Kidney glomerular epithelial cell (primary cell): Measurements from ENCODE around the gene UNG.

Experiments used
- DNase-seq: peaks from one replicate; lab custom pipeline; 2025; lab: John Stamatoyannopoulos, UW

UNG gene

DNA sequence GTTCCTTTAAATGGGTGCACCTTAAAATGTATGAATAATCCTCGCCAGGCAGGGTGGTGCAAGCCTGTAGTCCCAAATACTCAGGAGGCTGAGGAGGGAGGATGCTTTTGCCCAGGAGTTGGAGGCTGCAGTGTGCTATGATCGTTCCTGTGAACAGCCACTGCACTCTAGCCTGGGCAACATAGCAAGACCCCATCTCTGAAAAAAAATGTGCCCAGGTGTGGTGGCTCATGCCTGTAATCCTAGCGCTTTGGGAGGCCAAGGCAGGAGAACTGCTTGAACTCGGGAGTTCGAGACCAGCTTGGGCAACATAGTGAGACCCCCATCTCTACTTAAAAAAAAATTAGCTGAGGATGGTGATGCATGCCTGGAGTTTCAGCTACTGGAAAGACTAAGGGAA, 58.6 kb downstream of the UNG start:
- no peak for DNase-seq

DNA sequence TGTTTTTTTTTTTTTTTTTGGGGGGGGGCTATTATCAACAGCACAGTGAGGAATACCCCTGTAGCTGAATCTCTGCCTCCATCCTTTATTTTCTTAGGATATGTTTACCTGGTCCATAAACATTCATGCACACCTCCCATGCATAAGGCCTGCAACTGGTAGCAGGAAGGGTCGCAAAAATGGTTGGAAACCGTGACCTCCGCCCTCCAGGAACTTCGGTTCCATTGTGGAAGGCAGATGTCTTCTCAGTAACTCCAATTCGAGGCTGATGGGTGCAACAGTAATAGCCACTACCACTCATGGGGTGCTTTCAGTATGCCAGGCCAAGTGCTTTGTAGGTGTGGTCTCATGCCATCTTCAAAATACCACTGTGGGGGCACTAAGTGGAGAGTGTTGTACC, 59.2 kb downstream of the UNG start:
- no peak for DNase-seq

DNA sequence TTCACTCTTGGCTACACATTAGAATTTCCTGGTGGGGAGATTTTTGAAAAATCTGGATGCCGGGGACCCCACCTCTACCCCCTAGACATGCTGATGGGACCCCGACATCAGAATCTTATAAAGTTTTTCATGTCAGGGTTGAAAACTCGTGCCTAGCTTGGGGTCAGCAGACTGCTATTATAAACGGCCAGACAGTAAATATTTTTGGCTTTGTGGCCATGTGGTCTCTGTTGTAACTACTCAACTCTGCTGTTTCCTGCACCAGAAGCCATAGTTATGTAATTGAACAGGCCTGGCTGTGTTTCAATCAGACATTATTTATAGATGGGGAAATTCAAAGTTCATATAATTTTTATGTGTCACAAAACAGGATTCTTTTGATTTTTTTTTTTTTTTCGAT, 60.6 kb downstream of the UNG start:
- DNase-seq, result no peak

DNA sequence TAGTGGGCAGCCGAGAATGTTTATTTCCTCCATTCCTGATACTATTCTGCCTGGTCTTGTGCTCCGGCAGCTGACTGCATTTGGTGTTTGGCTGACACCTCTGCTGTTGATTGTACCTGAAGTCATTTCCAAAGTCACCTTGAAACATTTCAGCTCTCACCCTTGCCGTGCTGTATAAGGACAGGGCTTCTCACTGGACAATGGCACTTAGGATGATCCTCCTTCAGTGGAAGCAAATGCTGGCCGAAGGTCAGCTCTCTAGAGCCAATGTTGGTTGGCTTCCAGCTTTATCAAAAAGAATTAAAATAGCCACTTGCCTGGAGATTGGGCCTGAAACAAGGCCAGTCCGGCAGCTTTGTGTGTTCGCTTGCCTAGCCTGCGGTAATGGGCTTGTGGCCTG, 63.0 kb downstream of the UNG start:
- DNase-seq, result no peak
